H1 (cell line): ENCODE measurements around the gene PTX4.

Experiments
- ATF2 ChIP-seq: IDR thresholded peaks from 2 replicates; pipeline ENCODE4 v1.6.1; 2012; ENCODE audit warnings: low read length, inconsistent platforms
- ATF3 ChIP-seq: IDR thresholded peaks from 2 replicates; pipeline ENCODE4 v1.6.1; 2011; ENCODE audit warnings: low read depth, mild to moderate bottlenecking, low read length; ENCODE audit not compliant: insufficient read depth
- CREB1 ChIP-seq: IDR thresholded peaks from 2 replicates; pipeline ENCODE4 v1.6.1; 2012; ENCODE audit warnings: inconsistent platforms
- CTCF ChIP-seq, 3 experiments: IDR thresholded peaks; 1 replicate in 2 of 3; 2 replicates in 1 of 3; pipeline versions ENCODE4 v1.5.1 to v1.6.1; 2011; ENCODE audit warnings: low read length in 3 of 3, mild to moderate bottlenecking in 3 of 3, inconsistent platforms in 2 of 3, low read depth in 1 of 3, moderate library complexity in 1 of 3; ENCODE audit not compliant: insufficient read depth in 1 of 3; ENCODE audit errors: control extremely low read depth in 1 of 3
- JUND ChIP-seq: IDR thresholded peaks from 2 replicates; pipeline ENCODE4 v1.6.1; 2011; ENCODE audit warnings: mild to moderate bottlenecking, improper control_type of control experiment, low read length
- KDM1A ChIP-seq: fragments of 200-600, 300-600 bp; sonication (generic); IDR thresholded peaks from 2 replicates; pipeline ENCODE4 v1.7.1; 2016; ENCODE audit warnings: mild to moderate bottlenecking, low read length, borderline replicate concordance
- MAX ChIP-seq: IDR thresholded peaks from 2 replicates; pipeline ENCODE4 v1.6.1; 2012; ENCODE audit warnings: inconsistent platforms
- PHF8 ChIP-seq: fragments of 200-600 bp; sonication (generic); conservative IDR thresholded peaks from 2 replicates; pipeline ENCODE4 v1.7.1; 2012; ENCODE audit warnings: low read depth, mild to moderate bottlenecking, inconsistent platforms, low read length, moderate library complexity
- POLR2A ChIP-seq, 2 experiments: IDR thresholded peaks; 1 replicate in 1 of 2; 2 replicates in 1 of 2; pipeline ENCODE4 v1.6.1; 2011; ENCODE audit warnings: low read depth in 2 of 2, low read length in 2 of 2, mild to moderate bottlenecking in 2 of 2; ENCODE audit errors: control extremely low read depth in 1 of 2
- POLR2AphosphoS5 ChIP-seq: IDR thresholded peaks from 2 replicates; pipeline ENCODE4 v1.6.1; 2011; ENCODE audit warnings: low read depth, low read length
- SAP30 ChIP-seq: fragments of 300-600 bp; sonication (generic); IDR thresholded peaks from 2 replicates; pipeline ENCODE4 v1.7.1; 2012; ENCODE audit warnings: low read length, moderate library complexity, mild to moderate bottlenecking, inconsistent platforms; ENCODE audit not compliant: insufficient read depth, insufficient replicate concordance
- SIN3A ChIP-seq, 2 experiments: IDR thresholded peaks in 1 of 2; conservative IDR thresholded peaks in 1 of 2; 2 replicates each; pipeline ENCODE4 v1.6.1; 2011 to 2012; ENCODE audit warnings: low read length in 2 of 2, improper control_type of control experiment in 1 of 2, low read depth in 1 of 2, mild to moderate bottlenecking in 1 of 2
- TCF12 ChIP-seq: IDR thresholded peaks from 2 replicates; pipeline ENCODE4 v1.6.1; 2011; ENCODE audit warnings: low read depth, mild to moderate bottlenecking, low read length

GRCh38 chr16:1537138-1537577 is 48.4 kb upstream of the PTX4 start:
- no peak for TF ChIP-seq POLR2AphosphoS5
- no peak for TF ChIP-seq CTCF (IDR thresholded peaks at IDR 0.05; ENCODE audit: control extremely low read depth in 1 of 3, insufficient read depth in 1 of 3, low read depth in 1 of 3, low read length in 3 of 3)
- TF ChIP-seq ATF3 = no peak
- TF ChIP-seq TCF12 = no peak
- no peak for TF ChIP-seq PHF8
- TF ChIP-seq POLR2A (IDR thresholded peaks at IDR 0.05; ENCODE audit: control extremely low read depth in 1 of 2, low read depth in 2 of 2, low read length in 2 of 2) = no peak
- no peak for TF ChIP-seq CREB1
- TF ChIP-seq KDM1A = no peak
- TF ChIP-seq MAX = no peak
- no peak for TF ChIP-seq ATF2
- no peak for TF ChIP-seq SAP30
- TF ChIP-seq JUND = no peak
- TF ChIP-seq SIN3A (conservative IDR thresholded peaks at IDR 0.05 in 1 of 2, IDR thresholded peaks at IDR 0.05 in 1 of 2; ENCODE audit: low read depth in 1 of 2, low read length in 2 of 2) = no peak
